ENCODE results near the gene MCOLN2.

Gene MCOLN2

DNA sequence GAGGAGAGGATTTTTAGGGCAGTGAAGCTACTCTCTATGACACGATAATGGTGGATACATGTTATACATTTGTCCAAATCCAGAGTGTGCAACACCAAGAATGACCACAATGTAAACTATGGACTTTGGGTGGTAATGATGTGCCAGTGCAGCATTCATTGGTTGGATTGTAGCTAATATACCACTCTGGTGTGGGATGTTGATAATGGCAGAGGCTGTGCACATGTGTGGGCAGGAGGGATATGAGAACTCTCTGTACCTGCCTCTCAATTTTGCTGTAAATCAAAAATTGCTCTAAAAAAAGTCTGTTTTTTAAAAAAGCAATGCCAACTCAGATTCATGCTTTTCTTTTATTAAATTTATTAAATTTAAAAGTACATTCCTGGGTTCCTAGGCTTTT lies 76.8 kb downstream of the MCOLN2 start:
- no peak overlapping the region for H3K27ac ChIP-seq
- intact Hi-C loops (cut with DNase I; ENCODE audit: low total_unique reads), result no loop called here
- H3K9me3 ChIP-seq, result no peaks in the 10 kb centered on the region
- no peaks in the 10 kb centered on the region for H3K36me3 ChIP-seq
- TF ChIP-seq, protein P1, sequence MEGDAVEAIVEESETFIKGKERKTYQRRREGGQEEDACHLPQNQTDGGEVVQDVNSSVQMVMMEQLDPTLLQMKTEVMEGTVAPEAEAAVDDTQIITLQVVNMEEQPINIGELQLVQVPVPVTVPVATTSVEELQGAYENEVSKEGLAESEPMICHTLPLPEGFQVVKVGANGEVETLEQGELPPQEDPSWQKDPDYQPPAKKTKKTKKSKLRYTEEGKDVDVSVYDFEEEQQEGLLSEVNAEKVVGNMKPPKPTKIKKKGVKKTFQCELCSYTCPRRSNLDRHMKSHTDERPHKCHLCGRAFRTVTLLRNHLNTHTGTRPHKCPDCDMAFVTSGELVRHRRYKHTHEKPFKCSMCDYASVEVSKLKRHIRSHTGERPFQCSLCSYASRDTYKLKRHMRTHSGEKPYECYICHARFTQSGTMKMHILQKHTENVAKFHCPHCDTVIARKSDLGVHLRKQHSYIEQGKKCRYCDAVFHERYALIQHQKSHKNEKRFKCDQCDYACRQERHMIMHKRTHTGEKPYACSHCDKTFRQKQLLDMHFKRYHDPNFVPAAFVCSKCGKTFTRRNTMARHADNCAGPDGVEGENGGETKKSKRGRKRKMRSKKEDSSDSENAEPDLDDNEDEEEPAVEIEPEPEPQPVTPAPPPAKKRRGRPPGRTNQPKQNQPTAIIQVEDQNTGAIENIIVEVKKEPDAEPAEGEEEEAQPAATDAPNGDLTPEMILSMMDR (IDR thresholded peaks at IDR 0.05), result no peak
- no peak for DNase-seq
- H3K4me3 ChIP-seq, result no peak overlapping the region
- H3K4me1 ChIP-seq, result no peaks in the 10 kb centered on the region
- peaks cover 0 to 5% of the 10 kb centered on the region in 2 donors for H3K27me3 ChIP-seq

DNA sequence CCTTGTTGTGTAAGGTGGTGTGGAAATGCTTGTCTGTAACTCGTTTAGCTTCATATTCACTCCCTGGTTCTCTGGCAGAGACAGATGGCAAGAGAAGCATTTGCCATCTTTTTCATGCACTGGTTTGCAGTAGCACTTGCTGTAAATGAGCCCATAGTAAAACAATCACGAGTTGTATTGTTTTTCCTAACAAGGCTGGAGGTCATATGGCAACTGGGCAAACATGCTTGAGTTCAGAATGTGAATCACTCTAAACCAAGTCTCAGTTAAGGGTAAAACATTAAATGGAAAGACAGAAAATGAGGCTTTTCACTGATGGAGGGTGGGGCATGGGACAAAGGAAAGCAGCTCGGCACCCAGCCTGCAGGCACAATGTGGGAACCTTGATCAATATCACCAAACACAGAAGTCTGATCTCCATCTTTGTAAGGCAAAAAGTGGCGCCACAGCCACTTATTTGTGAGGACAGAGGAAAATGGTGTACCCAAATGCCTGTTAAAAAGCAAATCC lies 77.4 kb downstream of the MCOLN2 start:
- H3K9me3 ChIP-seq, result no peaks in the 10 kb centered on the region
- no peak for DNase-seq
- no peaks in the 10 kb centered on the region for H3K36me3 ChIP-seq
- intact Hi-C loops (cut with DNase I; ENCODE audit: low total_unique reads), result no loop called here
- no peaks in the 10 kb centered on the region for H3K4me1 ChIP-seq
- TF ChIP-seq, protein P1 (IDR thresholded peaks at IDR 0.05), result no peak
- H3K27ac ChIP-seq, result no peak overlapping the region
- no peak overlapping the region for H3K4me3 ChIP-seq
- peaks cover 0 to 5% of the 10 kb centered on the region in 2 donors for H3K27me3 ChIP-seq

DNA sequence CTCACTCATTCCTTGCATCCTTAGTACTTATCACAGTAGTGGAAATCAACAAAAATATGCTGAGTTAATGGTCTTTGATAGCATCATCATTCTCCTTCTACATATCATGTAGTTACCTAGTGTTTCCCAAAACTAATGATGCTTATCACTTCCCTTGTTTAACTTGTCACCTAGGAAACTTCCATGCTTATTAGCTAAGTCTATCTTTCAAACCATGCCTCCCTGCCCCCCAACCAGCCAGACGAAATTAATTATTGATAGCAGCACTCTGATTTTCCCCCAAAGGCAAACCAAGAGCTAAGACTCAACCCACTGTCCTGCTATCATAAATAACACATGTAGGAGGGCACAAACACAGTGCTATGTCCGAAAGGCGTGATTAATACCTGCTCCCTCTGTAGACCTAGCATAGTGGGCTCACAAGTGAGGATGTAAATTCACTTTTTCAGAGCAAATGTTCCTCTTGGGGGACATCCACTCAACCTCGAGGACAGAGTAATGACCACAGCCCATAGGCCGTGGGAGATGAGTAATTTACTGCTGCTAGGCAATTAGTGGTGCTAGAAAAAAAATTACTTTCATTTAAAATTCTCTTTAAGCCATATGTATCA lies 78.1 kb downstream of the MCOLN2 start:
- no peak overlapping the region for H3K4me3 ChIP-seq
- H3K9me3 ChIP-seq, result no peaks in the 10 kb centered on the region
- H3K27ac ChIP-seq, result no peak overlapping the region
- TF ChIP-seq, protein P1 (IDR thresholded peaks at IDR 0.05), result no peak
- no peak for DNase-seq
- no peaks in the 10 kb centered on the region for H3K36me3 ChIP-seq
- peaks cover 0 to 5% of the 10 kb centered on the region in 2 donors for H3K27me3 ChIP-seq
- intact Hi-C loops (cut with DNase I; ENCODE audit: low total_unique reads), result no loop called here
- no peaks in the 10 kb centered on the region for H3K4me1 ChIP-seq

DNA sequence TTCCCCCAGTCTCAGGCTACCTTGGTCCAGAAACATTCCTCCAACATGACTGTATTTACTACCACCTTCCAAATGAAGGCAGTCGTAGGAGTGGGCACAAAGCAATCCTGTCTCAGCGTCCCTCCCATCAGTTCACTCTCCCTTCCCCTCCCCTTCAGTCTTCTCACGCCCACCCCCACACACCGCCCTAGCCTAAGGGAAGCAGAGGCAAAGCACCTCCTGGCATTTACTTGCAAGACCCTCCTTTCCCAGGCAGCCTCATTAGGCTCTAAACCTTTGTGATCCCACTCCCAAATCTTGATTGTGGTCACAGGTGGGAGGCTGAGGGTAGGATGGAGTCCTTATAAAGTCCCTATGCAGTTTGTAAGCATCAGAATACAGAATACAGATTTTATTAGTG lies 80.0 kb downstream of the MCOLN2 start:
- H3K4me3 ChIP-seq, result no peak overlapping the region
- H3K36me3 ChIP-seq, result no peaks in the 10 kb centered on the region
- no peaks in the 10 kb centered on the region for H3K4me1 ChIP-seq
- H3K27me3 ChIP-seq, result peaks cover 0 to 5% of the 10 kb centered on the region in 2 donors
- no peak for DNase-seq
- TF ChIP-seq, protein P1 (IDR thresholded peaks at IDR 0.05), result no peak
- H3K9me3 ChIP-seq, result no peaks in the 10 kb centered on the region
- H3K27ac ChIP-seq, result no peak overlapping the region
- intact Hi-C loops (cut with DNase I; ENCODE audit: low total_unique reads), result no loop called here

DNA sequence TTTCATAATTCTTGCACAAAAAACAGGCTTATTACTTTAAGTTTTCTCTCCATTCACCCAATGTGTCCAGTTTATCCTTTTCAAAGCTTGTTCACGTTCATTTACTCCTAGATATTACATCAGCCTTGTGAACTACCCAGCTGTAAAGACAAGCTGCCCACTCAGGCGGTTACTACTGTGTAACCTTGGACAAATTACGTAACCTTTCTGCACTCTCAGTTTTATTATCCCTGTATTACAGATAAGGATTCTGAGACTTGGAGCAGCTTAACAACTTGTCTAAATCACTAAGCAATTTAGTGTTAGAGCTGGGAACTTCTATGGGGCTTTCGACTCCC lies 83.4 kb downstream of the MCOLN2 start:
- Histone ChIP-seq H3K27me3 (peaks cover 0 to 5% of the 10 kb centered on the region in 2 donors), H3K36me3 (no peaks in the 10 kb centered on the region), H3K9me3 (no peaks in the 10 kb centered on the region), H3K4me3 (no peak overlapping the region), H3K27ac (no peak overlapping the region), H3K4me1 (no peaks in the 10 kb centered on the region)
- DNase-seq, result no peak
- TF ChIP-seq, protein P1 (IDR thresholded peaks at IDR 0.05), result no peak
- intact Hi-C loops (cut with DNase I; ENCODE audit: low total_unique reads), result no loop called here

Measured in tibial artery (tissue), 4 donors.